H9 (cell line): ENCODE data around the gene TMOD3. TPM values are rescaled to one million over a fixed set of nuclear protein-coding genes. Genes with fewer than 3 reads are reported as not detected.

Experiments
- DNase-seq: peaks from one replicate; pipeline ENCODE4 v3.0.0-alpha.2; 2017
- H2AFZ ChIP-seq: one replicate; pipeline ENCODE4 v1.6.1; 2013; ENCODE audit warnings: mild to moderate bottlenecking, low read length, control low read depth, moderate library complexity
- H2AK5ac ChIP-seq: 2 replicates; pipeline ENCODE4 v1.6.1; 2013; ENCODE audit warnings: low read length, control low read depth, mixed read lengths; ENCODE audit not compliant: insufficient read length
- H2BK120ac ChIP-seq: one replicate; pipeline ENCODE4 v1.6.1; 2013; ENCODE audit warnings: low read depth, mild to moderate bottlenecking, low read length, control low read depth, inconsistent platforms; ENCODE audit not compliant: poor library complexity, severe bottlenecking
- H2BK12ac ChIP-seq: 2 replicates; pipeline ENCODE4 v1.6.1; 2013; ENCODE audit warnings: low read length, control low read depth, mixed read lengths, low read depth; ENCODE audit not compliant: insufficient read length
- H2BK15ac ChIP-seq: 2 replicates; pipeline ENCODE4 v1.6.1; 2013; ENCODE audit warnings: low read depth, low read length, control low read depth
- H2BK20ac ChIP-seq: one replicate; pipeline ENCODE4 v1.6.1; 2013; ENCODE audit warnings: low read depth, mild to moderate bottlenecking, low read length, control low read depth, inconsistent platforms; ENCODE audit not compliant: poor library complexity, severe bottlenecking
- H2BK5ac ChIP-seq: 2 replicates; pipeline ENCODE4 v1.6.1; 2013; ENCODE audit warnings: low read length, control low read depth, mixed read lengths; ENCODE audit not compliant: insufficient read length
- H3K14ac ChIP-seq: 2 replicates; pipeline ENCODE4 v1.6.1; 2013; ENCODE audit warnings: low read length, control low read depth; ENCODE audit not compliant: insufficient read depth
- H3K18ac ChIP-seq: 2 replicates; pipeline ENCODE4 v1.6.1; 2013; ENCODE audit warnings: low read depth, mild to moderate bottlenecking, mixed read lengths, low read length, control low read depth; ENCODE audit not compliant: insufficient read length
- H3K23ac ChIP-seq: 2 replicates; pipeline ENCODE4 v1.6.1; 2013; ENCODE audit warnings: low read length, control low read depth, mixed read lengths, low read depth; ENCODE audit not compliant: insufficient read length
- H3K23me2 ChIP-seq: 2 replicates; pipeline ENCODE4 v1.6.1; 2013; ENCODE audit warnings: low read depth, mild to moderate bottlenecking, mixed read lengths, low read length, control low read depth; ENCODE audit not compliant: insufficient read length, poor library complexity, severe bottlenecking
- H3K27ac ChIP-seq: 2 replicates; pipeline ENCODE4 v1.5.1; 2013; ENCODE audit warnings: low read length, control low read depth, mixed read lengths, low read depth; ENCODE audit not compliant: insufficient read length
- H3K27me3 ChIP-seq: 2 replicates; pipeline ENCODE4 v1.6.1; 2013; ENCODE audit warnings: low read length, control low read depth, inconsistent platforms; ENCODE audit not compliant: insufficient read depth
- H3K4ac ChIP-seq: 2 replicates; pipeline ENCODE4 v1.6.1; 2013; ENCODE audit warnings: low read depth, mild to moderate bottlenecking, control low read depth, inconsistent platforms, low read length, moderate library complexity
- H3K4me1 ChIP-seq: 2 replicates; pipeline ENCODE4 v1.6.1; 2013; ENCODE audit warnings: low read length, control low read depth, inconsistent platforms; ENCODE audit not compliant: insufficient read depth
- H3K4me2 ChIP-seq: 2 replicates; pipeline ENCODE4 v1.6.1; 2013; ENCODE audit warnings: low read length, control low read depth, mixed read lengths; ENCODE audit not compliant: insufficient read length, insufficient read depth
- H3K56ac ChIP-seq: 2 replicates; pipeline ENCODE4 v1.6.1; 2013; ENCODE audit warnings: low read depth, mild to moderate bottlenecking, mixed read lengths, low read length, control low read depth; ENCODE audit not compliant: insufficient read length
- H3K79me1 ChIP-seq: 2 replicates; pipeline ENCODE4 v1.6.1; 2013; ENCODE audit warnings: low read depth, mild to moderate bottlenecking, moderate library complexity, low read length, control low read depth, inconsistent platforms; ENCODE audit not compliant: insufficient read depth, poor library complexity, severe bottlenecking
- H3K79me2 ChIP-seq: 2 replicates; pipeline ENCODE4 v1.6.1; 2013; ENCODE audit warnings: low read length, control low read depth, inconsistent platforms; ENCODE audit not compliant: insufficient read depth
- H3K9ac ChIP-seq: 2 replicates; pipeline ENCODE4 v1.6.1; 2013; ENCODE audit warnings: low read length, control low read depth, mixed read lengths; ENCODE audit not compliant: insufficient read length; ENCODE audit errors: extremely low read depth
- H3K9me3 ChIP-seq: one replicate; pipeline ENCODE4 v1.6.1; 2013; ENCODE audit warnings: low read depth, low read length, inconsistent platforms; ENCODE audit not compliant: control insufficient read depth
- H3T11ph ChIP-seq: one replicate; pipeline ENCODE4 v1.6.1; 2013; ENCODE audit warnings: mild to moderate bottlenecking, low read length, control low read depth, inconsistent platforms
- H4K20me1 ChIP-seq: one replicate; pipeline ENCODE4 v1.6.1; 2013; ENCODE audit not compliant: control insufficient read depth, insufficient read length, insufficient read depth
- H4K5ac ChIP-seq: 2 replicates; pipeline ENCODE4 v1.6.1; 2013; ENCODE audit warnings: low read depth, mild to moderate bottlenecking, mixed read lengths, low read length, control low read depth; ENCODE audit not compliant: insufficient read length
- H4K8ac ChIP-seq: replicated peaks from 2 replicates; pipeline ENCODE4 v1.6.1; 2013; ENCODE audit warnings: low read length, control low read depth, mixed read lengths, low read depth; ENCODE audit not compliant: insufficient read length
- H4K91ac ChIP-seq: 2 replicates; pipeline ENCODE4 v1.6.1; 2013; ENCODE audit warnings: low read depth, mild to moderate bottlenecking, moderate library complexity, mixed read lengths, low read length, control low read depth; ENCODE audit not compliant: insufficient read length
- H3K27ac Mint-ChIP-seq, 3 experiments: 2 replicates in 2 of 3; 3 replicates in 1 of 3; pipeline ENCODE4 v1.8.0; 2020 to 2021; ENCODE audit warnings: mixed read lengths in 3 of 3, mild to moderate bottlenecking in 1 of 3, moderate library complexity in 1 of 3
- H3K27me3 Mint-ChIP-seq: 2 replicates; pipeline ENCODE4 v1.8.0; 2021; ENCODE audit warnings: low read depth, mild to moderate bottlenecking, moderate library complexity, mixed read lengths
- H3K36me3 Mint-ChIP-seq, 3 experiments: 2 replicates in 2 of 3; 3 replicates in 1 of 3; pipeline ENCODE4 v1.8.0; 2020 to 2021; ENCODE audit warnings: low read depth in 3 of 3, mixed read lengths in 3 of 3; ENCODE audit not compliant: insufficient read depth in 1 of 3
- H3K4me1 Mint-ChIP-seq, 2 experiments: 2 replicates each; pipeline ENCODE4 v1.8.0; 2020; ENCODE audit warnings: mixed read lengths in 2 of 2
- H3K4me3 Mint-ChIP-seq, 2 experiments: 2 replicates in 1 of 2; 3 replicates in 1 of 2; pipeline ENCODE4 v1.8.0; 2020 to 2021; ENCODE audit warnings: mild to moderate bottlenecking in 2 of 2, mixed read lengths in 2 of 2, moderate library complexity in 1 of 2
- H3K9me3 Mint-ChIP-seq, 2 experiments: 2 replicates in 1 of 2; 3 replicates in 1 of 2; pipeline ENCODE4 v1.8.0; 2020; ENCODE audit warnings: mild to moderate bottlenecking in 2 of 2, mixed read lengths in 2 of 2, moderate library complexity in 1 of 2
- CTCF ChIP-seq: fragments of 200-600 bp; sonication (generic); conservative IDR thresholded peaks from 3 replicates; pipeline ENCODE4 v1.8.0; 2021; ENCODE audit warnings: antibody characterized with exemption, mild to moderate bottlenecking
- WGBS: extraction: QIAGEN DNeasy Blood & Tissue Kit; methylation state at CpG from one replicate; pipeline ENCODE4 v1.1.7; 2013; ENCODE audit warnings: missing lambda C conversion rate, low lambda C conversion rate, mixed read lengths; ENCODE audit not compliant: insufficient read length; ENCODE audit errors: extremely low coverage; 5-methylcytosine and 5-hydroxymethylcytosine counted together
- total RNA-seq: library from RNA; stranded (reverse); gene quantifications from 2 replicates; pipeline ENCODE4 v1.2.1, GENCODE V29; 2021

Gene TMOD3
- total RNA-seq, 1 experiment from 2014 or later: 24.7 TPM

- no peak overlapping the region for H4K91ac ChIP-seq
- H3K4me2 ChIP-seq: no peak overlapping the region
- no peaks in the 10 kb centered on the region for H3K23me2 ChIP-seq
- no peaks in the 10 kb centered on the region for H3K9me3 ChIP-seq
- H3K4me1 ChIP-seq: peaks cover 7% of the 10 kb centered on the region; the same call in 1 of the 2 replicates
- H3K36me3 Mint-ChIP-seq: peaks cover 1 to 16% (median 6%) of the 10 kb centered on the region in 3 experiments; a peak in 6 of 7 replicates
- no peak overlapping the region for H3K27ac Mint-ChIP-seq
- no peak overlapping the region for H3K27ac ChIP-seq
- H4K8ac ChIP-seq: no peak overlapping the region
- no peak overlapping the region for H2BK12ac ChIP-seq
- no peaks in the 10 kb centered on the region for H3K9me3 Mint-ChIP-seq
- no peak overlapping the region for H3K23ac ChIP-seq
- H2BK5ac ChIP-seq: no peak overlapping the region
- H3K9ac ChIP-seq: no peak overlapping the region
- H3K4me1 Mint-ChIP-seq: peaks cover 11 to 13% of the 10 kb centered on the region in 2 experiments
- H3K4me3 Mint-ChIP-seq: no peak overlapping the region
- H3K56ac ChIP-seq: no peak overlapping the region
- H3K79me1 ChIP-seq: no peaks in the 10 kb centered on the region
- H3T11ph ChIP-seq: no peak overlapping the region
- no peak overlapping the region for H2BK20ac ChIP-seq
- H3K79me2 ChIP-seq: no peaks in the 10 kb centered on the region
- no peak overlapping the region for H2AFZ ChIP-seq
- DNase-seq: no peak
- no peak for TF ChIP-seq CTCF
- no peak overlapping the region for H2BK120ac ChIP-seq
- H3K27me3 Mint-ChIP-seq: no peaks in the 10 kb centered on the region
- no peak overlapping the region for H4K5ac ChIP-seq
- no peak overlapping the region for H2AK5ac ChIP-seq
- no peaks in the 10 kb centered on the region for H4K20me1 ChIP-seq
- no peak overlapping the region for H3K14ac ChIP-seq
- no peaks in the 10 kb centered on the region for H3K27me3 ChIP-seq
- no peak overlapping the region for H3K18ac ChIP-seq
- no CpG with 5 or more reads among the region's 1 CpG for whole genome bisulfite sequencing
- H2BK15ac ChIP-seq: no peak overlapping the region
- no peak overlapping the region for H3K4ac ChIP-seq
Observed at GRCh38 chr15:51932161-51932560, 102.7 kb downstream of the TMOD3 start.
